Endothelial cell of umbilical vein (primary cell): Measurements from ENCODE around the gene DGAT2. TPM values are rescaled to one million over a fixed set of nuclear protein-coding genes. Genes with fewer than 3 reads are reported as not detected.

ENCODE experiments used
- BruUV-seq: library from RNA; stranded (reverse); fragments of 400-500 nt; replicated peaks from 2 replicates; lab custom pipeline; 2021; lab: Mats Ljungman, UMichigan
- CTCF ChIA-PET: fragments of 300-600, 350-600 bp; sonication (Branson Sonifier 250); formaldehyde crosslinking; loops from one replicate; lab custom pipeline; 2021; ENCODE audit warnings: antibody characterized with exemption, inconsistent platforms; lab: Charles Lee
- POLR2A ChIA-PET: fragments of 300-600, 350-600 bp; sonication (Branson Sonifier 250); formaldehyde crosslinking; loops from one replicate; lab custom pipeline; 2021; ENCODE audit warnings: antibody characterized with exemption, inconsistent platforms; lab: Charles Lee
- DNase-seq: peaks from one replicate; pipeline ENCODE4 v3.0.0-alpha.2; 2011; ENCODE audit warnings: low read depth, low spot score
- FAIRE-seq: peaks from 2 replicates; lab custom pipeline; 2011; peaks lifted over from hg19 to GRCh38; lab: Jason Lieb, UNC
- H2AFZ ChIP-seq: 2 replicates; pipeline ENCODE4 v1.6.0; 2012; ENCODE audit warnings: low read depth, low read length, control low read depth, inconsistent platforms
- H3K27ac ChIP-seq: 2 replicates; pipeline ENCODE4 v1.5.1; 2011; ENCODE audit warnings: low read depth, mild to moderate bottlenecking, control low read depth, low read length, moderate library complexity; ENCODE audit not compliant: insufficient read depth
- H3K27me3 ChIP-seq, 2 experiments: 2 replicates each; pipeline versions ENCODE4 v1.6.0 to v1.6.1; 2011; ENCODE audit warnings: low read length in 2 of 2, mixed read lengths in 1 of 2; ENCODE audit not compliant: control insufficient read depth in 2 of 2, insufficient read depth in 2 of 2
- H3K36me3 ChIP-seq, 2 experiments: 2 replicates in 1 of 2; 3 replicates in 1 of 2; pipeline ENCODE4 v1.5.1; 2011; ENCODE audit warnings: low read length in 2 of 2, mild to moderate bottlenecking in 1 of 2, moderate library complexity in 1 of 2; ENCODE audit not compliant: control insufficient read depth in 2 of 2, insufficient read depth in 2 of 2; ENCODE audit errors: extremely low read depth in 1 of 2
- H3K4me1 ChIP-seq: 3 replicates; pipeline ENCODE4 v1.5.1; 2011; ENCODE audit warnings: mild to moderate bottlenecking, low read length; ENCODE audit not compliant: control insufficient read depth, insufficient read depth; ENCODE audit errors: extremely low read depth
- H3K4me2 ChIP-seq: 2 replicates; pipeline ENCODE4 v1.6.1; 2011; ENCODE audit warnings: low read length, control low read depth, mixed read lengths; ENCODE audit not compliant: insufficient read depth
- H3K4me3 ChIP-seq, 3 experiments: fragments of 200-600 bp in 1 of 3; sonication (generic), shearing (Covaris generic) in 1 of 3; replicated peaks in 1 of 3; 2 replicates each; pipeline ENCODE4 v1.5.1; 2011 to 2016; ENCODE audit warnings: control low read depth in 3 of 3, low read length in 3 of 3, mild to moderate bottlenecking in 2 of 3, inconsistent platforms in 1 of 3, low read depth in 1 of 3, moderate library complexity in 1 of 3; ENCODE audit not compliant: insufficient read depth in 1 of 3
- H3K79me2 ChIP-seq: 2 replicates; pipeline ENCODE4 v1.6.0; 2012; ENCODE audit warnings: low read length, inconsistent platforms; ENCODE audit not compliant: control insufficient read depth, insufficient read depth
- H3K9ac ChIP-seq: replicated peaks from 2 replicates; pipeline ENCODE3; 2011; ENCODE audit warnings: low read length, control low read depth; ENCODE audit not compliant: insufficient read depth; ENCODE audit errors: extremely low read depth
- H3K9me1 ChIP-seq: replicated peaks from 3 replicates; pipeline ENCODE4 v1.6.0; 2011; ENCODE audit warnings: mild to moderate bottlenecking, low read length; ENCODE audit not compliant: control insufficient read depth, insufficient read depth; ENCODE audit errors: extremely low read depth
- H3K9me3 ChIP-seq: replicated peaks from 2 replicates; pipeline ENCODE4 v1.5.1; 2012; ENCODE audit warnings: low read length, inconsistent platforms; ENCODE audit not compliant: control insufficient read depth, insufficient read depth
- H4K20me1 ChIP-seq: replicated peaks from 2 replicates; pipeline ENCODE3; 2011; ENCODE audit warnings: mild to moderate bottlenecking, low read length; ENCODE audit not compliant: control insufficient read depth, insufficient read depth; ENCODE audit errors: extremely low read depth
- CTCF ChIP-seq, 2 donors: IDR thresholded peaks; 1 replicate in 1 of 2; 2 replicates in 1 of 2; pipeline ENCODE4 v1.5.1; 2011; ENCODE audit warnings: low read length in 2 of 2, mild to moderate bottlenecking in 2 of 2, moderate library complexity in 2 of 2, control low read depth in 1 of 2, inconsistent platforms in 1 of 2, low read depth in 1 of 2; ENCODE audit not compliant: insufficient read depth in 1 of 2; ENCODE audit errors: extremely low read depth in 1 of 2
- EZH2 ChIP-seq: IDR thresholded peaks from 2 replicates; pipeline ENCODE4 v1.6.1; 2012; ENCODE audit warnings: borderline replicate concordance, low read depth, mild to moderate bottlenecking, moderate library complexity, low read length, inconsistent platforms; ENCODE audit not compliant: severe bottlenecking
- GATA2 ChIP-seq: IDR thresholded peaks from 2 replicates; pipeline ENCODE4 v1.7.0; 2011; ENCODE audit warnings: low read depth, mild to moderate bottlenecking, moderate library complexity, mixed read lengths, low read length; ENCODE audit not compliant: insufficient read length, insufficient read depth
- MAX ChIP-seq: IDR thresholded peaks from 2 replicates; pipeline ENCODE4 v1.6.1; 2011; ENCODE audit not compliant: insufficient read depth, insufficient read length
- MYC ChIP-seq: IDR thresholded peaks from one replicate; pipeline ENCODE4 v1.6.1; 2011; ENCODE audit warnings: mild to moderate bottlenecking, low read depth, low read length
- dilution Hi-C: fragments of 300-500 bp; cut with MboI; formaldehyde crosslinking; loops from one replicate; pipeline ENCODE4 v1.15.0; 2019; ENCODE audit warnings: low sequenced_read_pairs; ENCODE audit not compliant: extremely low pct_ligation_motif_present
- intact Hi-C: fragments of 100-400 bp; cut with micrococcal nuclease; formaldehyde crosslinking; loops from one replicate; pipeline ENCODE4 v1.10.0; 2022
- polyA plus RNA-seq, 4 experiments: library from polyadenylated mRNA; depleted of rRNA in 3 of 4; stranded (reverse) in 3 of 4; unstranded in 1 of 4; fragments of >200 nt; gene quantifications; 2 replicates each; pipeline versions ENCODE4 v1.2.1 to v1.2.3, GENCODE V29; 2011 to 2012; ENCODE audit warnings: missing spikeins in 1 of 4
- total RNA-seq: library from RNA; stranded (reverse); gene quantifications from 2 replicates; pipeline ENCODE4 v1.2.3, GENCODE V29; 2021

DGAT2 gene
- total and polyA plus RNA-seq, 2 donors (not counting 3 experiments of a cell fraction or from before 2014, with no cell fraction given): 0.55 to 0.79 TPM

- DNase-seq: no peak
- intact Hi-C loops: no loop called here
- BruUV-seq: no TSS peak
- peaks cover 0 to 2% of the 10 kb centered on the region in 2 experiments for H3K36me3 ChIP-seq
- ChIA-PET POLR2A (interaction anchor here (0.8 kb wide), 1 partner anchor 13 kb away, joined by 3 read pairs; no protein-coding TSS in a partner anchor), CTCF (interaction anchor here (1.2 to 2.6 kb wide), 5 partner anchors 8 to 37 kb away, joined by 3 to 9 read pairs (median 6); no protein-coding TSS in a partner anchor)
- peaks cover 2% of the 10 kb centered on the region for H4K20me1 ChIP-seq
- dilution Hi-C loops: no loop called here
- H3K4me3 ChIP-seq: no peak overlapping the region
- H3K27me3 ChIP-seq: no peaks in the 10 kb centered on the region
- no peak for TF ChIP-seq EZH2
- TF ChIP-seq MAX: no peak
- no peak for TF ChIP-seq CTCF (IDR thresholded peaks at IDR 0.05; ENCODE audit: extremely low read depth in 1 of 2, insufficient read depth in 1 of 2, low read depth in 1 of 2, low read length in 2 of 2)
- TF ChIP-seq GATA2: no peak
- no peak for TF ChIP-seq MYC
- H3K4me1 ChIP-seq: peaks cover 5% of the 10 kb centered on the region
- H2AFZ ChIP-seq: no peak overlapping the region
- H3K9me1 ChIP-seq: no peaks in the 10 kb centered on the region
- H3K9ac ChIP-seq: no peak overlapping the region
- no peak overlapping the region for H3K4me2 ChIP-seq
- H3K27ac ChIP-seq: no peak overlapping the region
- no peaks in the 10 kb centered on the region for H3K9me3 ChIP-seq
- FAIRE-seq: no peak
- peaks cover 88% of the 10 kb centered on the region for H3K79me2 ChIP-seq
Measured at GRCh38 chr11:75840522-75840921, 71.9 kb downstream of the DGAT2 start.
